NCI-H460 (cell line): ENCODE measurements around the gene RAD9A. TPM values are rescaled to one million over a fixed set of nuclear protein-coding genes. Genes with fewer than 3 reads are reported as not detected.
A peak's percentile ranks its signal among the peaks of the same experiment; 100 is the strongest.

Experiments used
- DNase-seq: peaks from one replicate; pipeline ENCODE4 v3.0.0-alpha.2; 2016; ENCODE audit warnings: low read depth; ENCODE audit errors: extremely low read depth
- total RNA-seq: library from RNA; depleted of rRNA; stranded (reverse); fragments of >200 nt; shearing (Covaris generic); gene quantifications from 2 replicates; pipeline ENCODE4 v1.2.3, GENCODE V29; 2014

RAD9A gene
- total RNA-seq, 1 experiment from 2014 or later = 4.2 TPM

DNA sequence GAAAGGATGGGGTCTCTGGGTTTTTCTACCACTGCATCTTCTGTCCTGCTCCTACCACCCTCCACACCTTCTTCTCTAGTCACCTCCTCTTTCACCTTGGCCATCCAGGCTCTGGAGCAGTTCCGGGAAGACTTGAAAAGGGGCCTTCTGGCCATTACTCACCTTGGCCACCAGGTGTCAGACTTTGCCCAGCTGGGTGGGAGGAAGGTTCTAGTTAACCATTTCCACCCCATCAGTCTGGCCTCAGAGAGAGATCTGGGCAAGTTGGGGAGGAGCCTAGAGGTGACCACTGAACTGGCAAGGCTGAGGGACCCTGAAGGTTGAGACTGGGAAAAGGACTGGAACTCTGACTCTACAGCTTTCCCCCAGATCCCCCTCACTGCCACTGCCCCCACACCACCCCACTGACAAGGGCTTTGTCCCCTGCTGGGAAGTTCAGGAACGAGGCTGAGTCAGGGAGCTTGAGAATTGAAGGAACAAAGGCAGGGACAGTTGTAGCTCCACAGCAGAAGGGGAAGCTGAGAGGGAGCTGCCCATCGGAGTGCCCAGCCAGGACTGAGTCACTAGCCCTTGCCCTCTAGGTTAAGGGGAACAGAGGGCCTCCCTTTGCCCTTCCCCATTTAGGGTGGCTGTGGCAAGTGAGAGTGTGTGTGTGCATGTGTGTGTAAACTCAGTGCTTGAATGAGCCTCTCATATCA, 34.8 kb upstream of the RAD9A start:
- peak; percentile 78 for DNase-seq

GRCh38 chr11:67357831-67358670, 33.7 kb upstream of the RAD9A start:
- no peak for DNase-seq

- DNase-seq = no peak
Measured at GRCh38 chr11:67364169-67364568, 27.6 kb upstream of the RAD9A start.

- DNase-seq = no peak
Measured at GRCh38 chr11:67364783-67365722, 26.7 kb upstream of the RAD9A start.

DNA sequence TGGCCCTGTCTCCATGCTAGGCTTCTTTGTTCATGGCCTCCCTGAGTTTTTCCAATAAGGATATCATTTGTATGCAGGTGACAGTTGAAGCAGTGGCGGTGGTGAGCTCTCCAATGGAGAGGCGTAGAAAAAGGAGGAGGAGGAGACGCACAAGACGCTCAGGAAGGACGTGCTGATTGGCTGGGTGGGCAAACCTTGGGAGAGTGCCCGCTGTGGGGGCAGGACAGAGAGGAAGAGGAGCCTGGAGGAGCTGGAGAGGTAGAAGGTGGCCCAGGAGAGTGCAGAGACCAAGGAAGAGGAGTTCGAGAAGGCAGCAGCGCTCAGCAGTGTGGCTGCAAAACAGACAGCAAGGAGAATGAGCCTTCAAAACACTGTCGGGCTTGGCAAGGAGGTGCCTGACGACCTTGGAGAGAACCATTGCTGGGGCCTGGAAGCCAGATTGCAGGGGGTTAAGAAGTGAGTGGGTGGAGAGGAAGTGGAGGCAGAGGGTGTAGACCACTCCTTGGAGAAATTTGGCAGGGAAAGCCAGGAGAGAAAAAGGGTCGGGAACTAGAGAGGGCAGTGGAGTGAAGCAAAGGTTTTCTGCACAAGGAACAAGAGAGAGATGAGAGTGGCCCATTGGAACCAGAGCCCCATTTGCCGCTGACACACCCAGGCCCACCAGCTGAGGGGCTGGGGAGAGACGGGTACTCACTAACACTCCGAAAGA, 25.9 kb upstream of the RAD9A start:
- no peak for DNase-seq

- DNase-seq = no peak
Measured at GRCh38 chr11:67366546-67366945, 25.2 kb upstream of the RAD9A start.

DNA sequence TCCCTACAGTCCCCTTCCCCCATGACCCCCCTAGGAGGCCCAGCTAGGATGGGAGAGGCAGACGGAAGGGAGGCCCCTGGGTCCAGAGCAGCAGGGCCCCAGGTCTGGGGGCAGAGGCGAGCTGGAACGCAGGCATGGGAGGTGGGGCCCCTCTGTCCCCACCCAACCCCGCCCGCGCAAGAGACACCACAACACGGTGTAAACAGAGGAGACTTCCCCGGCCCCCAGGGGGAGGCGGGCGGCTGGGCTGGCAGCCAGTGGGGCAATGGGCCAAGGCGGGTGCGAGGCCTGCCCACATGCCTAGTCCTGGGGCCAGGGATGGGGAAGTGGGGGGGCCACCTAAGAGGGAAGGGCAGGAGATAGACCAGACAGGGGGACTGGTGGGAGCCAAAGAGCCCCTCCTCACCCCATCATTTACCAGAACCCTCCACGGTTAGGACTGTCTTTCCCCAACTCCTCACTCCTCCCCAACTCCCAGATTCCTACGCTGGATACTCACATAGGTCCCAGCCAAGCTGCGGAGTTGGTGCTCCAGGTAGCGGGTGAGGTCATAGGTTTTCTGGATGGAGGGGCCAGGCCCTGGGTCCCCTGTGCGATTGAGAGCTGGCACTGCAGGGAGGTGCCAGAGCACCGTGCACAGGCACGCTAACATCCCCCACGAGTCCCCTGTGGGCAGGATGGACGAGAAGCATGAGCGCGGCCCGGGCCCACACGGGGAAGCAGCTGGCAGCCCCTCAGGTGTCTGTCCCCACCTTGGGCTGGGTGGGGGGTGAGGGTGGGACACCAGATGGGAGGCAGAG, 24.6 kb upstream of the RAD9A start:
- DNase-seq = no peak

- no peak for DNase-seq
Measured at GRCh38 chr11:67367761-67368227, 24.0 kb upstream of the RAD9A start.

- DNase-seq = no peak
Measured at GRCh38 chr11:67368621-67369020, 23.2 kb upstream of the RAD9A start.

DNA sequence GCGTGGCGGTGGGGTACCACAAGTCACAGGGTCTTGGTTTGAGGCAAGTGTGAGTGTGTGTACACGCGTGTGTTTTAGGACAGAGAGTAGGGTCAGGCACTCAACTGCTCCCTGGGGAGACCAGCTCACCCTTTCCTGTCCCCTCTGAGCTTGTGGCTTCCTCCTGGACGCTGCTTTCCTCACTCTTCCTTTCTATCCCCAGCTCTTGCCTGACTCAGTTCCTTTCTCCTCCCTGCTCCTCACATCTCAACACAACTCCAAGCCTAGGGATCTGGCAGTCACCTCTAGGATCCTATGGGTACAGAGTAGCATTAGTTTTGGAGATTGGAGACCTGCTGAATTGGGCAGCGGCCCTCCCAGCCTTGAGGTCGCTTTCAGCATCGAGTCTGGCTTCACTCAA, 22.5 kb upstream of the RAD9A start:
- no peak for DNase-seq

GRCh38 chr11:67369801-67370284, 21.9 kb upstream of the RAD9A start:
- no peak for DNase-seq

- no peak for DNase-seq
Measured at GRCh38 chr11:67370351-67371076, 21.3 kb upstream of the RAD9A start.

GRCh38 chr11:67371189-67371910, 20.4 kb upstream of the RAD9A start:
- no peak for DNase-seq

- no peak for DNase-seq
Measured at GRCh38 chr11:67371911-67372320, 19.9 kb upstream of the RAD9A start.

GRCh38 chr11:67372321-67372992, 19.3 kb upstream of the RAD9A start:
- no peak for DNase-seq

- no peak for DNase-seq
Measured at GRCh38 chr11:67372993-67373647, 18.7 kb upstream of the RAD9A start, which contains the start of gene CLCF1. Gene CLCF1 (minus strand): TSS chr11:67373598. CDS start chr11:67373539, 59 bp downstream.
